ENCODE measurements around the gene UNC5CL.

Gene UNC5CL

GRCh38 chr6:41062056-41062455 lies 23.0 kb upstream of the UNC5CL start:
- no peak for DNase-seq

GRCh38 chr6:41061196-41061726 lies 22.2 kb upstream of the UNC5CL start:
- no peak for DNase-seq

GRCh38 chr6:41059556-41059955 lies 20.5 kb upstream of the UNC5CL start:
- DNase-seq = peak; percentile 75

DNA sequence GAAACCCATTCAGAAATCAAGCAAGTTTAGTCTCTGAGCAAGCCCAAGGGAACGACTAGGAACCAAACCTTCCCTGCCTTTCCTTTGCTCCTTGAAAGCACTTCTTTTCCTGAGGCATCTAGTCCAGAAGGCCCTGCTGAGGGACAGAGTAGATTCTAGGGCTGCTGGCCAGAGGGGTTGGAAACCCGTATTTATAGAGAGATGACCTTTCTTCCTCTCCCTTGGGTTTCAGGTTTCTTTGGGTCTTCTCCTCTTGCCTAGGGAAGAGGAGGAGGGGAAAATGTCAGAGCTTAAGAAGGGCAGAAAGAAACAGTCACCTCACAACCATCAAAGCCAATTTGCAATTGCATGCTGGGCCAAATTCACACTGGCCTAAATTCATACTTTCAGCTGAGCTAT lies 19.8 kb upstream of the UNC5CL start:
- no peak for DNase-seq

DNA sequence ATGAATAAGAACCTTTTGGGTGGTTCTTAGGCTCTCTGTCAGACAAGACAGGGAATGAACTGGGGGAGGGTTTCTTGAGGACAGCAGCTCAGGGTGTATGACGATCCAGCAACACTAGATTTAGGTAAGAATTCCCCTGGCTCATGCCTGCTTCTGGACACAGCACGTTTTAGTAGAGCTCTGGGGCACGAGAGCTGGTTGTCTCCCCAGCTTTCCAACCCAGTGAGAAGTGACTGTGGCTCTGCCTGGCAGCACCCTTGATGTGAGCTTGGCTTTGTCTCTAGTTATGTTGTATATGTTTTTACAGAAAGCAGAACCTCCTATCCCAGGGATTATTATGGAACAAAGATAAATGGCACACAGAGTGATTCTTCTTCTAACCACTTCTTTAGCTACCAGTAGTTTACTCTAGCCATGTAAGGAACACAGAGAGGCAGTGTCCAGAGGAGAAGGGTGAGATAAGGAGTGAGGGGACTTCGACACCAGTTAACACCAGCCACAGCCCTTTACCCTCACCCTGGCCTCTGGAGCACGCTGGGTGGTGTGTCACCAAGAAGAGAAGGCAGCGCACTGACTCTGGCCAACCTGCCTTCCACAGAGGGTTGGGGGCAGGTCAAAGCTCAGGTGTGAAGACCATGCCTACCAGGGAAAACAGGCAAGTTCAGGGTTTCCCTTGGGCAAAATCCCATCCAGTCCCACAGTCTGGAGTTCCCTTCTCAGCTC lies 17.9 kb upstream of the UNC5CL start:
- DNase-seq = no peak

DNA sequence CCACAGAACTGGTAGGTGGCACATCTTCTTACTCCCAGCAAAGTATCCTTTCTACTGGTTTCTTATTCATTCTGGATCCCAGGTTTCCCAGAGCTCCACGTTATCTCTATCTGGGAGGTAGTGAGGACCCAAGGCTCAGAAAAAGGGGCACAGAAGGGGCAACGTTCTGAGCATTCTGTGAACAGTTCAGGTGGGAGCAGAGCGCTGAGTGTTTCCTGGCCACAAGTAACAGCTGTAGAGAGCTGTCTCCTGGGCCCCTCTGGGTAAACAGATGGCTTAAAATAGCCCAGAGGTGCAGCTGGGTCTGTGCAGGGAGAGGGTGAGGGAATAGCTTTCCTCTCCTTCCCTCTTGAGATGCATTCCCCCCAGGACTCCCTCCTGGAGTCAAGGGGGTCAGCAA lies 16.1 kb upstream of the UNC5CL start:
- no peak for DNase-seq

DNA sequence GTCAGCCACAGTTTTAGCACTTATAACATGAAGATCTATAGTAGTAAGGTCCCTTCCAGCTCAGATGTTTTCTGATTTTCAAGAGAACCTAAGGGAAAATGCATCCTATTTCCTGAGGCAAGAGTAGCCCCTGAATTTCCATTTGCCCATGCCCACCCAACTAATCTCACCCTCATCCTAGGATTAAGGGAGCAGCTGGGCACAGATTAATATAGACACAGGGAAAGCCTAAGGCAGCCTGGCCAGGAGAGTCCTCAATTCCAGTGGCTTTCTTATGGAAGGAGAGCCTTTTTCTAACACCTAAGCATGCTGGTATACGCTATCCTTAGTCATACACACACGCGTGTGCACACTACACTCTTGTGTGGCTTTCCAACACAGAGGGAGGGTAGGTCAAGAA lies 15.5 kb upstream of the UNC5CL start:
- no peak for DNase-seq

- DNase-seq = no peak
Observed at GRCh38 chr6:41053041-41053440, 14.0 kb upstream of the UNC5CL start, which contains the start of gene APOBEC2. Gene APOBEC2 (plus strand): TSS chr6:41053202. CDS start chr6:41053348, 146 bp downstream.

GRCh38 chr6:41051873-41052272 lies 12.9 kb upstream of the UNC5CL start:
- no peak for DNase-seq

DNA sequence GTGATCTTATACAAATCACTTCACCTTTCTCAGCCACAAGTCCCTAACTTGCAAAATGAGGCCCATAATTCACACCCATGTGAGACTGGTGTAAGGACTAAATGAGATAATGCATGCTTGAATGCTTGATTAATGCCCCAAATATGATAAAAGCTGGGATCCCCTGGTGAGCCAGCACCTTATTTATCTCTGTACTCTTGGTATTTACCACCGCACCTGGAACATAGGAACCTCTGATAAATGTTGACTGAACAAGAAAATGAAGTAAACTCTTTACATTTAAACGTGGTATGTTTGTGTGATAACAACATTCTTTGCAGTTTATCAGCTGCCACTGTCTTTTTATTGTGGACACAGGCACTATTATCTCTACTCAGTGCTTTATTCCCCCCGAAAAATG lies 11.5 kb upstream of the UNC5CL start:
- DNase-seq = no peak

- DNase-seq = no peak
Observed at GRCh38 chr6:41049955-41050354, 10.9 kb upstream of the UNC5CL start.

GRCh38 chr6:41049521-41049920 lies 10.5 kb upstream of the UNC5CL start:
- DNase-seq = no peak

DNA sequence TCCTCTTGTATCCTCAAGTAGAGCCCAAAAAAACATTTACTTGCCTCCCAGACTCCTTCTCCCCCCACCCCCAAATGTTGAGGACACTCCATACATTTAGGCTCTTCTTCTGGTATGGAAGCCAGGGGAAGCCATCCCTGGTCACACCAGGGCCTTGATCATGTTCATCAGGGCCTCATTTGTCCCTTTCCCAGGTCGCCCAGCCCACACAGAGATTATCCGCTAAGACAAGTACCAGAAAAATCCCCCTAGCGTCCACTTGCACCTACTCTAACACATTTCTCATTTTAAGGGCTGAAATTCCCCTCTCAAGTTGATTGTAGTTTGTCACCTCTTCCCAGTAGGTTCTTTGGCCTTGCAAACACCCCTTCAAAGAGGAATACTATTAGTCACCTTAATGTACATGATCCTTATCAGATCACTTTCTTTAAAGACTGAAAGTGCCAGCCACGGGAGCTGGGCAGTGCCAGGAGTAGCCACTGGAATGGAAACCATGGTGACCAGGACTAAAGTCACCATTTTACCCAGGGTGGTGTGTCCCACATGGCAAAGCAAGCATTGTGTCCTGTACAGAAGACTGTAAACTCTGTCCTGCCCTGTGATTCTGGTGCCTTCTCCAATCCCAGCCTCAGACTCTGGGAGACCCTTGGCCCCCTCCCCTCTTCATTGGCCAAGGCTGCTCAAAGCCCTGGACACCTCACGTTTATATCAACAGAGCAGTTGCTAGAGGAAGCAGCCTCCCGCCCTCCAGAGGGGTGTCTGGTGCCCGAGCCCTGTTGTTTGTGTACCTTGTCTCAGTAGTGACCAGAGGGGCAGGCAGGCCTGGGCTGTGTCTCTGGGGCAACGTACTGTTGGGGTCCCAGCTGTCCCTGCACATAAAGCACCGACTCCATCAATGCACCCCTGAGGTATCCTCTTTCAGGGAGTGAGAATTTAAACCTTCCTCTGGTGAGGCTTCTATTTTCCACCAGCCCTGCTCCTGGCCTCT lies 9.0 kb upstream of the UNC5CL start:
- no peak for DNase-seq

DNA sequence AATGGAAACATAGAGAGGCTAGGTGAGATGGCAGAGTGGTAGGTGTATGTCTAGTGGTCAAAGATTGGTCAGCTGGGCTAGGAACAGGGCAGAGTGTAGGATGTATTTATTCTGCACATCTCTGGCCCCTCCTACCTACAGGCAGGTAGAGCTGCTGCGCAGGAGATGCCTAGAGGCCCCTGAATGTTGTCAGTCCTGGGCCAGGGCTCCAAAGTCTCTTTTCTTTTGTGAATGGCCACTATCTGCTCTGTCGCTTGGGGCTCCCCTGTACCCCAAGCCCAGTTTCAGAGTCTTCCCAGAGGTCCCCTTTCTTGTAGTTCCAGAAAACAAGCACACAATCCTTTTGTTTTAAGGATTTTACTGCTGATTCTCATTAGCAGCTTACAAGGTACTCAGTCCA lies 8.3 kb upstream of the UNC5CL start:
- DNase-seq = no peak

- DNase-seq = no peak
Observed at GRCh38 chr6:41046084-41046483, 7.1 kb upstream of the UNC5CL start.

- no peak for DNase-seq
Observed at GRCh38 chr6:41045664-41046063, 6.6 kb upstream of the UNC5CL start.

DNA sequence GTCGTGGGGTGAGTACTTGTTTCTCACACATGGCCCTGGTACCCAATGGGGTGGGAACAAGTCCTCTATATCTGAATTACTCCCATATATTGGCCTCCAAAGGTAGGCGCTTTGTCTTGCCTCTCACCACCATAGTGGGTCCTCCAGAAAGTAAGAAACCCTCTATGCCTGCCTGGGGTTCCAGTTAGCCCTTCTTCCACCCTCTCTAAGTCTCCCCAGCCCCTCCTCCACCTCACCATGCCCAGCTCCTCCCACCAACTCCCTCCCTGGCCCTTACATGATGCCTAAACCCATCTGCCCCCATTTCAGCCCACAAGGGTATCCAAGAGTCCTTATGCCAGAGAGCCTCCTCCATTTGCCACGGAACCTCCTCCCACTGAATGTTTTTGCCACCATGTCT lies 4.1 kb upstream of the UNC5CL start:
- DNase-seq = no peak

DNA sequence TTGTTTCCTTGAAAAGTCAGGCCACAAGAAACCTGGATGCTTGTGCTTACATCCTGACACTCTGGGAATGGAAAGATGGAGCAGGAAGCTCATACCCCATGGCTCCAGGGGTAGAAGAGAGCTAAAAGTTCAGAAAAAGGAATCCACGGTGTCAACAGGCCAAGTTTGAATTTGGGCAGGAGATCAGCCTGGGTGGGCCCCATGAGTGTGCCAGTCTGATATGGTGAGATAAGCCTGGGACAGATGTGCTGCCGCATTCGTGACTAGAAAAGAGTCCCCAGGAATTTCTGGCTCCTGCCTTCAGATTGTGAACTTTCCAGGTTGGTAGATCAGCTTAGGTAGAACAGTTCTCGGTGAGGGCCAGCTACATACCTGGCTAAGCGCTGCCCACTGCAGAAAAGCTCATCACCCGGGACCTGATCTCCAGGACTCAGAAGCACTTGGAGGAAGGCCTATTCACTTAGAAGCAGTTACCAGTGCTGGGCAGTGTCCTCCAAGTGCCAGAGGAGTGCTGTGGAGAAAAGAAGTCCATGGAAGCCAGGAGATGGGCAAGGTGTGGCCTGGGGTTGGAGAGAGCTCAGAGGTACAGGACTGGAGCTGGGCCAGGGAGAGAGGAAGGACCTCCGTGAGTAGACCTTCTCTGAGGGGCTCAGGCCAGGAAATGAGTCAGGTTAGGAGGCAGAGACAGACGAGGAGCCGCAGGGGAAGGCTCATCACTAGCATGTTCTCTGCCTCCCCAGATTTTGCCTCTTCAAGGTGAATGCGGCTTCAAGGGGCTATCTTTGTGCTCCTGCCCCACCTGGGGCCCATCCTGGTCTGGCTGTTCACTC lies 3.4 kb upstream of the UNC5CL start, which contains the start of gene TSPO2:
TSPO2 (plus strand) TSS at position 242 of the 830 bp plus-strand sequence; CDS start at position 761, 519 bp downstream.
- no peak for DNase-seq

DNA sequence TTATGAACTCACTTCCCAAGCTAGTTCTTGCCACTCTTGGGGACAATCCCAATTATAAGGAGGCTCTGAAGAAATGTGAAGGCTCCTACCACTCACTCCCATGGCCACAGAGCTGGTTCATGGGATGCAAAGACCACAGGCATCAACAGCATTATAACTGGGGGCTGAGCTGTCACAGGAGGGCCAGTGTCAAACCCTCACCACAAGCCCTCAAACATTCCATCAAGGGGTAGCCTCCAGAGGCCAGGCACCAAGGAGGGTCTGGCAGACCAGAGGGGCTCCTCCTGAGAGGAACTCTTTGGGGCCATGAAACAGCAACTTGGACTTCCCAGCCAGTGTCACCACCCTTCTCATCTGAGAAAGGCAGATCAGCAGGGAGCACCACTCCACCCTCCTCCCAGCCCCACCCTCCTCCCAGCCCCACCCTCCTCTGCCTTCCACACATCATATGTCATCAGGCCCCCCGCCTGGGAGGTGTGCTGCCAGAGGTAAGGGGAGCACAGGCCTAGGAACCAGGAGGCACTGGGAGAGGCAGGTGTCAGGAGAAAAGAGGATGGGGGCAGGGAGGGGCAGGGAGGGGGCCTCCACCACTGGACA lies 2.0 kb upstream of the UNC5CL start:
- DNase-seq = no peak

GRCh38 chr6:41040101-41040939 lies 1.3 kb upstream of the UNC5CL start:
- peak; percentile 21 for DNase-seq

DNA sequence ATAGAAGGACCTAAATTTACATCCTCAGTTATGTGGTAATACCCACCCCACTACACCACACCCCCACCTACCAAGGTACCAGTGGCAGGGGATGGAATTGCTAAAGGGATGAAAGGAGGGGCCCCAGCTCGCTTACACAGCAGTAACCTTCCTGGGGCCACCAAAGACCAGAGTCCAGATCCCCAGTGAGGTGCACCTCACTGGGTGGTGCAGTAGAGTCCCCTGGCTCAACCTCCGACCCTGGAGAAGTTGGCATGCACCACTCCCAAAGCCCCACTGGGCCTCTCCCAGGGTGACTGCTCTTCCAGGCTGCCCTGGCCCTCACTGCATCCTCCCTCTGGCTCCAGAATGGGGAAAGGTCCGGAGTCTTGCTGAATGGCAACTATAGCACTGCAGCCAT lies 816 bp downstream of the UNC5CL start:
- no peak for DNase-seq
